ENCODE measurements around the gene C22orf23.
"Not testable (repeated sequence)": the region's sequence is repeated elsewhere in the genome, so short reads cannot be mapped to it uniquely, and the experiment has no call there.

C22orf23 gene

DNA sequence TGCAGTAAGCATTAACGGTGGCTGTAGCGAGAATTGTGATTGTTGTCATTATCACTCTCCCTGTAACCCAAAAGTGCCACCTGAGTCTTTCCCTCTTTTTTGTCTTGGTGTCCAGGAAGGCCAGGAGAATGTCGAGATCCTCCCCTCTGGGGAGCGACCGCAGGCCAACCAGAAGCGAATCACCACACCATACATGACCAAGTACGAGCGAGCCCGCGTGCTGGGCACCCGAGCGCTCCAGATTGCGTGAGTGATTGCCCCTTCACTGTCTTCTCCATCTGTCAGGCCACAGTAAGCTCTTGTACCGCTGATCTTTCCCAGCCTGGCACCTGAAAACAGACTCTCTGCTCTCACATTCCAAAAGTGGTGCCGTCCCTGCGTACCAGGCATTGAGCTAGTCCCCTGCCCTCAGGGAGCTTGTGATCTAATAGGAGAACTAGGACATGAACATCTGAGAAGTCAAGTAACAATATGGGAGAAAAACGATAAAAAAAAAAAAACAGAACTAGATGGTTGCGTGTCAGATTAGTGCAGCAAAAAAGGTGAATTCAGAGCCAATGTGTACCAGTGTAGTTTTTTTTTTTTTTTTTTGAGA is 5.9 kb upstream of the C22orf23 start:
- FAIRE-seq, result no peak
- DNase-seq (ENCODE audit: extremely low spot score, insufficient read length, low read depth), result no peak

DNA sequence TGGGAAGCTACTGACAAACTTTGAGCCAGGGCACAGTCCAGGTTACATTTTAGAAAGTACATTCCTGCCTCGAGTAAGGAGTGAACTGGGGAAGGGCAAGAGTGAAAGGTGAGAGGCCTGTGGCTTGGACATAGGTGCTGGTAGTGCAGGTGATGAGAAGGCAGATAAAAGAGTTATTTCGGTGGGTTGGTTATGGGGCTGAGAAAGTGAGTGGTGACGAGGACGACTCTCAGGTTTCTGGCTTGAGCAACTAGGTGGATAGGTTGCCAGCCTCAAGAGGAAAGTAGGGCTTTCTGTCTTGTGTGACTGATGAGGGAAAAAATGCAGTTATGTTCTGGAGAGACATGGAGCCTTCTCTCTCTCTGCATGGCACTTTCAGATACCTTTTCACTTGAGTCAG is 3.8 kb upstream of the C22orf23 start:
- DNase-seq (ENCODE audit: extremely low spot score, insufficient read length, low read depth) (no peak), FAIRE-seq (no peak)

DNA sequence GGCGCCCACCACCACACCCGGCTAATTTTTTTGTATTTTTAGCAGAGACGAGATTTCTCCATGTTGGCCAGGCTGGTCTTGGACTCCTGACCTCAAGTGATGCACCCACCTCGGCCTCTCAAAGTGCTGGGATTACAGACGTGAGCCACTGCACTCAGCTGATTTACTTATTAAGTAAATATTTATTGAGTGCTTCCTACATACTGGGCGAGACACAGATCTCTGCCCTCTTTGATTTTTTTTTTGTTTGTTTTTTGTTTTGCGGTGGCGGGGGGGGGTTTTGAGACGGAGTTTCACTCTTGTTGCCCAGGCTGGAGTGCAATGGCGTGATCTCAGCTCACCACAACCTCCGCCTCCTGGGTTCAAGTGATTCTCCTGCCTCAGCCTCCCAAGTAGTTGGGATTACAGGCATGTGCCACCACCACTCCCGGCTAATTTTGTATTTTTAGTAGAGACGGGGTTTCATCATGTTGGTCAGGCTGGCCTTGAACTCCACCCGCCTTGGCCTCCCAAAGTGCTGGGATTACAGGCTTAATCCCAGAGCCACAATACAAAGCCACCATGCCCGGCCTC is 2.5 kb upstream of the C22orf23 start:
- not testable (repeated sequence) for FAIRE-seq; DNase-seq (ENCODE audit: extremely low spot score, insufficient read length, low read depth)

DNA sequence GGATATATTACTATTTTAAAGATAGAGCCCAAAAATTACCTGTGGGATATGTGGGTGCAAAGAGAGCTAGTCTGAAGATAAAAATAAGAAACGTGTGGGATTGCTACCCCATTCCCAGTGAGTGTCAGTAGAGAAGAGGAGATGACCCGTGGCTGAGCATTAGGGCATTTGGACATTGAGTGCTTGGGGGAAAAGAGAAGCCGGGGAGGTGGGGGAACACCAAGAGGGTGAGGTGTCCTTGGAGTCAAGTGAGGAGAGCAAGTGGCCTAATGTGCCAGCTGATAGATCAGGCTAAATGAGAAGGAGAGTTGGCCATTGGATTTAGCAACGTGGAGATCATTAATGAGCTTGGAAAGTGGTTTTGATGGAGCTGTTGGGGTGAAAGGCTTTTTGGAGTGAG is 1.3 kb upstream of the C22orf23 start:
- no peak for FAIRE-seq
- DNase-seq (ENCODE audit: extremely low spot score, insufficient read length, low read depth), result no peak

DNA sequence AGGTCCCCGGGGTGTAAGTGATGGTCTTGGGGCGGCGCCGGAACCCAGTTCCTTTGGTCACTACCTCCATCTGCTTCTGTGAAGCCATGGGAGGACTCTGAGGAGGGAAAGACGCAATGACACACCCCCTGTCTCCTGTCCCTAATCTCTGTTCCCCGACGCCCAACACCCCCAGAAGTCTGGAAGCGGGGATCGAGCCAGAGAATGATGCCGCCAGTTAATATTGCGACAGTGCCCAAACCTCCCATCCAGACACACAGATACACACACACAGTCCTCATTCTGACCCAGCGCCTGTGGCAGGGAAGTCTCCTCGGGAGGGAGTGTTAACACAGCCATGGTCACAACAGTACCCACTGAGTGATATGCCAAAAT is 352 bp downstream of the C22orf23 start:
- FAIRE-seq, result no peak
- no peak for DNase-seq (ENCODE audit: extremely low spot score, insufficient read length, low read depth)

DNA sequence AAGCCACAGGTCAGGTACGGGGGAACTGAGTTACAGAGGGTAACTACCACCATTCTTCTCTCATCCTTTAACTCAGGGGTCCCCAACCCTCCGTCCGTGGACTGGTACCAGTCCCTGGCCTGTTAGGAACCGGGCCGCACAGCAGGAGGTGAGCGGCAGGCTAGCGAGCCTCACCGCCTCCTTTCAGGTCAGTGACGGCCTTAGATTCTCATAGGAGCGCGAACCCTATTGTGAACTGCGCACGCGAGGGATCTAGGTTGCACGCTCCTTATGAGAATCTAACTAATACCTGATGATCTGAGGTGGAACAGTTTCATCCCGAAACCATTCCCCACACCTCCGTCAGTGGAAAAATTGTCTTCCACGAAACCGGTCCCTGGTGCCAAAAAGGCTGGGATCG is 772 bp downstream of the C22orf23 start:
- FAIRE-seq; DNase-seq (ENCODE audit: extremely low spot score, insufficient read length, low read depth): not testable (repeated sequence)

DNA sequence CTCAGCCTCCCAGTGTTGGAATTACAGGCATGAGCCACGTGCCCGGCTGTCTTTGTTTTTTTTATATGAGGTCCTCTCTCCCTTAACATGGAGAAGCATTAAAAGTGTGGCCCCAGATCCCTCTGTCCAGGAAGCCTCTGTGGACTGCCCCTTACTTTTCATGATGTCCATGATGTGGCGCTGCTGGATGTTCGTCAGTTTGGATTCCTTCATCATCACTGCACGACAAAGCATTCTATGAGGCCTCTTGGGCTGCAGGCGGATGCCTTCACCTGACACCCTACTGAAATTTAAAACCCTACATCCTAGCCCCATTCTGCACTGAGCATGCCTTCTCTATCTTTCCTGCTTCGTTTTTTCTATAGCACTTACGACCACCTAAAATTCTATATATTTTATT is 2.1 kb downstream of the C22orf23 start:
- DNase-seq (ENCODE audit: extremely low spot score, insufficient read length, low read depth) (no peak), FAIRE-seq (no peak)

DNA sequence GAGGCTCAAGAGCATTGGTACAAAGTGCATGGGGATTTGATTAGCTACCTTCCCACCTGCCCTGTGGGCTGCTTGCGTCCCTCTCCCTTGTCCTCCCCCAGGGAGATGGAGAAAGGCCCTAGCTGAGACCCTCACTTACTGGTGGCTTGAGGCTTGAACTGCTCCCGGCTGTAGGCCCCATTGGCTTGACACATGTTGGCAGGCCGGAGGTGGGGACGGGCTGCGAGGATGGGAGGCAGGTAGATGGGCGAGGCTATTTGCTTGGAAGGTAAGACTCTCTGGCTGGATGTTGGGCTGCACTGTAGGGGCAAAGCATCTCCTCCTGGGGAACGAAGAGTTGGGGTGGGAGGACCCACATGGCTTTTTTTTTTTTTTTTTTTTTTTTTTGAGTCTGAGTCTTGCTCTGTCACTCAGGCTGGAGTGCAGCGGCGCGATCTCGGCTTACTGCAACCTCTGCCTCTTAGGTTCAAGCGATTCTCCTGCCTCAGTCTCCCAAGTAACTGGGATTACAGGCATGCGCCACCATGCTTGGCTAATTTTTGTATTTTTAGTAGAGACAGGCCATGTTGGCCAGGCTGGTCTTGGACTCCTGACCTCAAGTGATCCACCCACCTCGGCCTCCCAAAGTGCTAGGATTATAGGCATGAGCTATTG is 6.1 kb downstream of the C22orf23 start:
- DNase-seq (ENCODE audit: extremely low spot score, insufficient read length, low read depth); FAIRE-seq: not testable (repeated sequence)

DNA sequence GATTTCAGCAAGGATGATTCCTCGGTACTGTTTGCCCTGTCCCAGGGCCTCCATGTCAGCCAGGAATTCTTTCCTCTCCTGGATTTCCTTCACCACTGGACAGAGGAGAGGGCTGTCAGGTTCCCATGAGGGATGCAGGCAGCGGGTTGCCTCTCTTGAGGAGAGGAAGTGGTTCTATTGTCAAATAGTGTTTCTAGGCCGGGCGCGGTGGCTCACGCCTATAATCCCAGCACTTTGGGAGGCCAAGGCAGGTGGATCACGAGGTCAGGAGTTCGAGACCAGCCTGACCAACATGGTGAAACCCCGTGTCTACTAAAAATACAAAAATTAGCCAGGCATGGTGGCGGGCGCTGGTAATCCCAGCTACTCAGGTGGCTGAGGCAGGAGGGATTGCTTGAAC is 9.0 kb downstream of the C22orf23 start:
- not testable (repeated sequence) for FAIRE-seq; DNase-seq (ENCODE audit: extremely low spot score, insufficient read length, low read depth)

DNA sequence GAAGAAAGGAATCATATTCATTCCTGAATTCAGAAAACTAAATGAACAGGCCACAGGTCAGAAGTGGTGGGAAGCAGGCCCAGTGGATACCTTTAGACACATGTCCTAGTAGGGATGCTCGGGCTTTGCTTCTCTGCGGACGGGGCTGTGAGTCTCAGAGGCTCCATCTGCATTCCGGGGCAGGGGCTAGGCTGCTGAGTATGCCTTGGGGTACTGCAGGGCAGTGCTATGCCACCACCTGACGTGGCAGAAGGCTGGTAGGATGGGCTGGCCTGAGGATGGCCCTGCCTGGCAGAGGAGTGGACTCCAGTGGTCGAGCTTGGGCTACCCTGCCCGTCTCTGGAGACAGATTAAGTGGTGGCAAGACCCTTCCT is 9.6 kb downstream of the C22orf23 start:
- DNase-seq (ENCODE audit: extremely low spot score, insufficient read length, low read depth) (no peak), FAIRE-seq (no peak)

DNA sequence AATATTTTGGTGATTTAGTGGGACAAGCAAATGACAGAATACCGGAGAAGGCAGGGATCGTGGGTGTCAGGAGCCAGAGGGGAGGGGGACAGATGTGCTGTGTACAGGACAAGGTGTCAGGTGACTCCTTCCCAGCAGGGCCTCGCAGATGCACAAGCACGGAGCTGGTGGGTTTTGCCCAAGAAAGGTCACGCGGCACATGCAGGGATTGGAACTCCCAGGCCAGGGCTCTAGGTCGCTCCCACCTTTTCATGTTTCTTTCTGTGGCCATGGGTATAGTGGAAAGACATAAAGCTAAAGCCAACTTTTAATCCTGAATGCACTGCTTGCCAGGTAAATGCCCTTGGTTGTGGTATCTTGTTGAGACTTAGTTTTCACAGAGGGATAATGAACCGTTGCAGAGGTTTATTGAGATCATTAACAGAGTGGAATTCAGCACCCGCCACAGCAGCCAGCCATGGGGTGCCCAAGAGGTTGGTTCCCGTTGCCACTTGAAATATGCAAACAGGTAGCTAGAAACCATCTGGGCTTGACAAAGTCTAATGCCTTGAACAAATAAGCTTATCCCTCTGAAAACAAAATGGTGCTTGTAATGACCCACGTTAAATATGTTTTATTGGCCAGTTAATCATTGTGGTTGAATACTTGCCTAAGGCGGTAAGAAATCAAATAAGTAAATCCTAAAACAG is 10.1 kb downstream of the C22orf23 start:
- DNase-seq (ENCODE audit: extremely low spot score, insufficient read length, low read depth) (no peak), FAIRE-seq (no peak)

DNA sequence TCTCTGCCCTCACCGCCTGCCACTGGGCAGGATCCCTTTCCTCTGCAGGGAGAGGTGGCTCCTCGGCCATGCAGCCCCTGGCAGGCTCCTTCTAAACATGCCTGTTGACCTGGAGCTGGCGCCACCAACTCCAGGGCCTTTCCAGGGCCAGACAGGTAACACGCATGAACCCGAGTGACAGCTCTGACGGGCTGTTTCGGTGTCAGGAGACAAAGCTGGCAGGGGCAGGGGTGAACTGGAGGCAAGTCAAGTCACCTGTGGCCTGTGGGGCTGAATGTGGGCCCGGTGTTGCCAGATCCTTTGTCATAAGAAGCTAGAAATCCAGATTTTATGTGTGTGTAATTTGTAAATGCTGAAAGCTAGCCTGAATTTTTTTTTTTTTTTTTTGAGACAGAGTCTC is 11.3 kb downstream of the C22orf23 start:
- FAIRE-seq, result no peak
- no peak for DNase-seq (ENCODE audit: extremely low spot score, insufficient read length, low read depth)

DNA sequence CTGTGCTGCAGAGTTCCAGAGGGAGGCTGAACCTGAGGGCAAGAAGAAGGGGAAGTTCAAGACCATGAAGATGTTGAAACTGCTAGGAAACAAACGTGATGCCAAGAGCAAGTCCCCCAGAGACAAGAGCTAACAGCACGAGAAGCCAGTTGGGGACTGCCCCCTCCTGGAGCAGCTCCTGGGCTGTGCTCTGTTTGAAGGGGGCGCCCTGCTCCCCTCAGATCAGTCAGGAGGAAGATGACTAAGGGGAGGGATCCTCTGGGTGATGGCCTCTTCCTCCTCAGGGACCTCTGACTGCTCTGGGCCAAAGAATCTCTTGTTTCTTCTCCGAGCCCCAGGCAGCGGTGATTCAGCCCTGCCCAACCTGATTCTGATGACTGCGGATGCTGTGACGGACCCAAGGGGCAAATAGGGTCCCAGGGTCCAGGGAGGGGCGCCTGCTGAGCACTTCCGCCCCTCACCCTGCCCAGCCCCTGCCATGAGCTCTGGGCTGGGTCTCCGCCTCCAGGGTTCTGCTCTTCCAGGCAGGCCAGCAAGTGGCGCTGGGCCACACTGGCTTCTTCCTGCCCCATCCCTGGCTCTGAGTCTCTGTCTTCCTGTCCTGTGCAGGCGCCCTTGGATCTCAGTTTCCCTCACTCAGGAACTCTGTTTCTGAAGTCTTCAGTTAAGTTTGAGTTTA is 12.6 kb downstream of the C22orf23 start:
- DNase-seq (ENCODE audit: extremely low spot score, insufficient read length, low read depth) (no peak), FAIRE-seq (no peak)

DNA sequence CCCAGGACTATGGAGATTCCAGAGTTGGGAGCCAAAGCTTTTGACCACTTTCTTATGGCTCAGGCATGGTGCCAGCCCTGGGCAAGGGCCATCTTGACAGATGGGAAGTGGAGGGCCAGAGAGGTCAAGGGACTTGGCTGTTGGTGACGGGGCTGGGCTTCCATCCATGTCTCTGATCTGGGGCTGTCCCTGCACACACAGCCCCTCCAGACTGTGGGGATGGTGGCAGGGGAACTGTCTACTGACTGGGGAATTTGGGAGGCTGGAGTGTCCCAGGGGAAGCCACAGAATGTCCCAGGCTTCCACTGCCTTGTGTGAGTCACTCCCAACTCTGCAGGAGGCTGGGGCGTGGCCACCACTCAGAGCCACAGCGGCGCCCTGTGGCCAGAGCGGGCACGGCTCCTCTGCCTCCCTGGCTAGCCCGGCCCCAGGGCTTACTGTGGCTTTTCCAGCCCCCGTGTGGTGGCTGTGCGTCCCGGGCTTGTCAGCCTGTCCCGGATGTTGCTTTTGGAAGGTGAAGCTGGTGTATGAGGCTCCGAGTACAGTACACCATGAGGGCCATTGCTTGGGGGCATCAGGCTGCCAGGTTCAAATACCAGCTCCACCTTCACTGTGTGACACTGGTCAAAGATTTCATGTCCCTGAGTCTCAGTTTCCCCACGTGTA is 19.6 kb downstream of the C22orf23 start:
- peak; percentile 73 for DNase-seq (ENCODE audit: extremely low spot score, insufficient read length, low read depth)
- FAIRE-seq, result peak; percentile 88

DNA sequence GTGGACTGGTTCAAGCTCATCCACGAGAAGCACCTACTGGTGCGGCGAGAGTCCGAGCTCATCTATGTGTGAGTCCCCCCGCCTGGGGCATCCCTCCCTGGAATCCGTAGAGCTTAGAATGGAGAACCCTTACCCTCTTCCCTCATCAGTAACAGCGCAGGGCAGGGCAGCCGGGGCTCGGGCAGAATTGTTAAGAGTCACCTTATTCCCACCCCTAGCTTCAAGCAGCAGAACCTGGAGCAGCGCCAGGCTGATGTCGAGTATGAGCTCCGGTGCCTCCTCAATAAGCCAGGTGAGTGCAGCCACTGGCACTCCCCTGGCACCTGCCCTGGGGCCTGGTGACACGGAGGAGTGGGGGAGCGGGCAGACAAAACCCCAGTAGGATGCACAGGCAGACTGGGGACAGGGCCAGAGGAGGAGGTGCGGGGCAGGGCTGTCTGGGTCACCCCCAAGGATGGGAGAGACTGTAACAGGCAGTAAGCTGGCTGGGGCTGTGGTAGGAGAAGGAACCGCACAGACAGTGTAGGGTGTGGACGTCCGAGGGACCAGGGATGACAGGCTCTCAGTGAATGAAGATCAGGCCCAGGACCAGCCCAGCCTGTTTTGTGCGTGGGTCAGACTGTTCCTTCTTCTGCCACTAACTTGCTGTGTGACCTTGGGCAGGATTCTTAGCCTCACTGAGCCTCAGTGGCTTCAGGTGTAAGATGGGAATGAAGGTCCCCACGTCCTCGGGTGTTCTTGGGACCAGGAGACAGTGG is 20.4 kb downstream of the C22orf23 start:
- no peak for FAIRE-seq
- no peak for DNase-seq (ENCODE audit: extremely low spot score, insufficient read length, low read depth)

DNA sequence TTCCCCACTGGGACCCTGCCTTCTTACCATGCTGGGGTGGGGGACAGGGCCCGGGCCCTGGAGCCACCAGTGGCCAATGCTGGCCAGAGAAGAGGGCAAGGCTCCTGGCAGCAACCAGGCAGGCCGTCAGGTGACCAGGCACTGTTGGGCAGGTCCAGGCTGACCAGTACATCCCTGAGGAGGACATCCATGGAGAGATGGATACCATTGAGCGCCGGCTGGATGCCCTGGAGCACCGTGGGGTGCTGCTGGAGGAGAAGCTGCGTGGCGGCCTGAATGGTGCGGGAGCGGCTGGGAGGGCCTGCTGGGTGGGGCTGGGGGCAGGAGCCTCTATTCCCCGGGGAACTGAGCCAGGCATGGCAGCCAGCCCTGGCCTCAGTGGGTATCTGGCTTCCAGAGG is 21.0 kb downstream of the C22orf23 start:
- DNase-seq (ENCODE audit: extremely low spot score, insufficient read length, low read depth), result no peak
- FAIRE-seq, result no peak

DNA sequence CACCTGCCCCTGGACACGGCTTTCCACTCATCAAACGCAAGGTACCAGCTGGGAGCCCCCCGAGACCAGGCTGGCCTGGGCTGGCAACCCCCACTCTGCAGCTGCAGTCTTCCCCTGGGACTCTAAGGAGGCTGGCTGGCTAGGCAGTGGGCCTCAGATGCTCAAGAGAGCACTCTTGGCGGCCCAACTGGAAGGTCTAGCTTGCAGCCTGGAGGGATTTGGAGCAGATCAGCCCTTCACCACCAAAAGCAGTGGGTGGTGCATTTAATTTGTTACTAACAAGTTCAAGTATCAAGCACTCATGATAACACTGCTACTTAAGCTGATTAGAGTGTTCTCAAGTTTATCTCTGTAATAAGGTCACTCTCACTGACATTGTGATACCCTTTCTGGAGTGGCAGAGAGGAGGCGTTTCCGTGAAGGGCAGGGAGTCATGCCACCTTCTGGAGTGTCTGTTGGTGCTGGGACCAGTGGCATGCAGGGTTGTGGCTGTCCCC is 21.5 kb downstream of the C22orf23 start:
- FAIRE-seq, result no peak
- DNase-seq (ENCODE audit: extremely low spot score, insufficient read length, low read depth), result no peak

DNA sequence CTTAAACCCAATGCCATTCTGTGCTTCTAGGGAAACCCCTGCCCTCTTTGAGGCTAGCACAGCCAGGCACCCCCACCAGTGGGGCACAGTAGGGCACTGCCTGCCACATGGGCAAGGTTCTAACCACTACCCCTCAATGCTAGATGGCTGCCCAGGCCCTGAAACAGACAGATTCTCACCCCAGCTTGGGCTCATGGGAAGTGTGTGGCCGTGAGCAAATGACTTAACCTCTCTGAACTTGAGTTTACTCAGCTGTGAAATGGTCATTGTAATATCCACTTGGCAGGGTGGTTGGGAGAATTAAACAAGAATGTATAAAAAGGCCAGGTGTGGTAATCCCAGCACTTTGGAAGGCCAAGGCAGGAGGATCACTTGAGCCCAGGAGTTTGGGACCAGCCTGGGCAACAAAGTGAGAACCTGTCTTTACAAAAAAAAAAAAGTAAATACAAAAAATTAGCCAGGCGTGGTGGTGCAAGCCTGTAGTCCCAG is 22.4 kb downstream of the C22orf23 start:
- DNase-seq (ENCODE audit: extremely low spot score, insufficient read length, low read depth), result no peak
- no peak for FAIRE-seq

DNA sequence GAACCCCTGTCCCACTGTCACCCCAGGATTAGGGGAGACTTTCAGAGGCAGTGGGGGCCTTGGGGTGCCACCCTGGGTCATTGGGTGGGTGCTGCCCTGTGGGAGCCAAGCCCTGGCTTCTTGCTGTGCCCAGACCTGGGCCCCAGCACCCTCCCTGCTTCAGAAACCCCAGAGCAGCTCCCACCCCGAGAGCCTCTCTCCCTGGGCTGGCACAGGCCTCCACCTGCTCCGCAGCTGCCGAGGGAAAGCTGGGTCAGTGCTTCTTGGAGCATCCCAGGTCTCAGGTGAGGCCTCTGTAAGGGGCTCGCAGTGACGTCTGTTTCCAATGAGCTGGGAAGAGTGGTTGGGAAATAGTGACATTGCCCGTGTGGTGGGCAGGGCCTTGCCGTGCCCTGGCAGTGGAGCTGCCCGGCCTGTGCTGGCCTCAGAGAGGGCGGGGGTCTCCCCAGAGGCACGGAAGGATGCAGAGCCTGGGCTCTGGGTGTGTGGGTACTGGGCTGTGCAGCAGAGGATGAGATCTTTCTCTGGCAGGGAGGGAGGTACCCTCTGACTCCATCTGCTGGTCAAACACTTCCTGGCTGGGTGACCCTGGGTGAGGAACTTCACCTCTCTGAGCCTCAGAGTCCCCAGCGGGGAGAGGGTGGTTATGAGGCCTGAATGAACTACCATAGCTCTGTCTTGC is 23.0 kb downstream of the C22orf23 start:
- no peak for FAIRE-seq
- no peak for DNase-seq (ENCODE audit: extremely low spot score, insufficient read length, low read depth)

Data from GM18507 (cell line).